GM12801 (cell line): ENCODE results near the gene RBMS3.

ENCODE experiments used
- CTCF ChIP-seq: IDR thresholded peaks from one replicate; pipeline ENCODE4 v1.5.1; 2011; ENCODE audit warnings: control low read depth; ENCODE audit not compliant: insufficient read length; ENCODE audit errors: extremely low read depth

RBMS3 gene

GRCh38 chr3:30059240-30059639, 778.4 kb downstream of the RBMS3 start:
- no peak for TF ChIP-seq CTCF
